ENCODE results near the gene CPLANE1. TPM values are rescaled to one million over a fixed set of nuclear protein-coding genes. Genes with fewer than 3 reads are reported as not detected.
"Not testable (repeated sequence)": the region's sequence is repeated elsewhere in the genome, so short reads cannot be mapped to it uniquely, and the experiment has no call there.

The CPLANE1 gene
- total RNA-seq, 4 donors from 2014 or later, result 18.2 to 41.2 (median 26.4) TPM

DNA sequence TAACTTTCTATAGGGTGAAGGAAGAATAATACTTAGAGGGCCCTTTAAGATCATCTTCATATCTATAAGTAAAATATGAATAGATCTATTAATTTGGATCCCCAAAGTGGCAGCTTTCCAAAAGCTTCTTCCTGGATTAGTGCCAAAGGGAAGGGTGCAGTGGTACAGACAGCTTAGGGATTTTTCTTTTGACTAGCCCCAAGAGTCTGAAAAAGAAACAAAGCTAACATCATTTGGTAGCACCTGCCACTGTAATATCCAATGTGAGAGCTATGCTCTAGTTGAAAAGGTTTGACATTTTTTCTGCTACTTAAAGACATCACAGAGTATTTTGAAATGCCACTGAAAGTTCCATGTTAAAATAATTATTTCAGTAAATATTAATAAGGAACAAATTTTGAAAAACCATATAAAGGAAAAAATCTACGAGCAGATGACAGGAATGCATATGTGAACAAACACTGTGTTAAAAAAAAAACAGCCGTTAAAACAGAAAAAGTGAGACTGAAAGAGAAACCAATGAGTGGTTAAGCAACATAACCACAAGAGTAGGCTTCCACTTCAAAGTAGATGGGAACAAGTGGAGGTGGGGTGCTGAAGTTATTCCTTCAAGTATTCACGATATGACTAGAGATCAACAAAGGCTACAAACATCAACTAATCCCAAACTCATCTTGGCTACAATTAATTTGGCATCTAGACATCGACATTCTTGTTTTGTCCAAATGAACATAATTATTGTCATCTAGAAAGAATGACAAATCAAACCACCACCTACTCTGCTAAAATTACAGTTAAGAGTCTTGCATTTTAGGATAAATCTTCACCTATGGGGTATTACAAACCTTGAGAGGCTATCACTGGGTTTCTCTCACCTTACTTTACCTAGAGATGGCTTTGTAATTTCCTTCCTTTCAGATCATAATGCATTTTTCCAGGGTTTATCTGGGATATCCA, 137.5 kb downstream of the CPLANE1 start:
- Histone ChIP-seq H3K4me3 (no peak overlapping the region), H3K36me3 (peaks cover 0 to 98% of the 10 kb centered on the region in 2 donors), H3K9me3 (no peaks in the 10 kb centered on the region), H3K4me1 (no peaks in the 10 kb centered on the region), H3K27ac (no peak overlapping the region), H3K27me3 (no peaks in the 10 kb centered on the region)
- ATAC-seq, result no peak
- no peak for TF ChIP-seq POLR2A (IDR thresholded peaks at IDR 0.05)
- TF ChIP-seq POLR2AphosphoS5 (IDR thresholded peaks at IDR 0.05), result no peak
- TF ChIP-seq EP300 (IDR thresholded peaks at IDR 0.05), result no peak
- TF ChIP-seq CTCF (IDR thresholded peaks at IDR 0.05), result no peak
- 81 to 94% methylated on average over 4 of the region's 4 CpGs for WGBS, 2 donors (ENCODE audit: low coverage in 1 of 2)

DNA sequence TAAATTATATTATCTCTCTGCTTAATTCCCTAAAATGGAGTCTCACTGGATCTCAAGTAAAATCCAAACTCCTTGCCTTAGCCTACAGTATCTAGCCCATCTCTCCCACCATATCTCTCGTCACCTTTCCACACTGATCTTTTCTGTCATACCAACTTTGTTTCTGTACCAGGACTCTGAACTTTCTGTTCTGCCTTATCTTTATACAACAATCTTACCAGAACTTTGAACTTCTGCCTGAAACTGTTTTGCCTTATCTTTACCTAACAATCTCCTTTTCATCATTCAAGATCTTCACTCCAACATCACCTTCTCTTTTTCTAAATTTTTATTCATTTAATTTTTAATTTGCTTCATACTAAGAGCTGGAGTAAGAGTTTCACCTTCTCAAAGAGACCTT, 139.0 kb downstream of the CPLANE1 start:
- no peaks in the 10 kb centered on the region for H3K4me1 ChIP-seq
- no peak for TF ChIP-seq POLR2AphosphoS5 (IDR thresholded peaks at IDR 0.05)
- no peak for TF ChIP-seq EP300 (IDR thresholded peaks at IDR 0.05)
- TF ChIP-seq CTCF (IDR thresholded peaks at IDR 0.05), result no peak
- no peak for TF ChIP-seq POLR2A (IDR thresholded peaks at IDR 0.05)
- peaks cover 0 to 98% of the 10 kb centered on the region in 2 donors for H3K36me3 ChIP-seq
- no peak for ATAC-seq
- H3K4me3 ChIP-seq, result no peak overlapping the region
- no peak overlapping the region for H3K27ac ChIP-seq
- WGBS, 2 donors (ENCODE audit: low coverage in 1 of 2), result 100% methylated on average over 1 of the region's 1 CpG
- no peaks in the 10 kb centered on the region for H3K27me3 ChIP-seq
- no peaks in the 10 kb centered on the region for H3K9me3 ChIP-seq

- WGBS, 2 donors (ENCODE audit: low coverage in 1 of 2), result 92 to 100% methylated on average over 1 to 3 of the region's 3 CpGs
Measured at GRCh38 chr5:37109338-37109737, 139.8 kb downstream of the CPLANE1 start.

GRCh38 chr5:37103302-37103701, 145.9 kb downstream of the CPLANE1 start:
- no peak for ATAC-seq
- Histone ChIP-seq H3K4me3 (no peak overlapping the region), H3K9me3 (peaks cover 0 to 19% (median 0%) of the 10 kb centered on the region in 3 donors), H3K27ac (no peak overlapping the region), H3K4me1 (no peaks in the 10 kb centered on the region), H3K36me3 (peaks cover 0 to 52% of the 10 kb centered on the region in 2 donors), H3K27me3 (no peaks in the 10 kb centered on the region)
- WGBS, 2 donors (ENCODE audit: low coverage in 1 of 2), result 90 to 94% methylated on average over 2 of the region's 2 CpGs
- TF ChIP-seq EP300 (IDR thresholded peaks at IDR 0.05) (no peak), CTCF (IDR thresholded peaks at IDR 0.05) (no peak), POLR2AphosphoS5 (IDR thresholded peaks at IDR 0.05) (no peak), POLR2A (IDR thresholded peaks at IDR 0.05) (no peak)

More at GRCh38 chr5:37109338-37109737, 139.8 kb downstream of the CPLANE1 start:
- Histone ChIP-seq H3K4me1 (no peaks in the 10 kb centered on the region), H3K27me3 (no peaks in the 10 kb centered on the region), H3K36me3 (peaks cover 0 to 98% of the 10 kb centered on the region in 2 donors), H3K9me3 (no peaks in the 10 kb centered on the region), H3K27ac (no peak overlapping the region), H3K4me3 (no peak overlapping the region)
- ATAC-seq, result no peak
- no peak for TF ChIP-seq POLR2A (IDR thresholded peaks at IDR 0.05)
- TF ChIP-seq POLR2AphosphoS5 (IDR thresholded peaks at IDR 0.05), result no peak
- TF ChIP-seq EP300 (IDR thresholded peaks at IDR 0.05), result no peak
- TF ChIP-seq CTCF (IDR thresholded peaks at IDR 0.05), result no peak

GRCh38 chr5:37099267-37099666, 149.9 kb downstream of the CPLANE1 start:
- not testable (repeated sequence) for H3K4me1 ChIP-seq, H3K27me3 ChIP-seq, H3K27ac ChIP-seq, ATAC-seq, H3K4me3 ChIP-seq
- peaks cover 0 to 23% of the 10 kb centered on the region in 2 donors for H3K36me3 ChIP-seq
- WGBS, 2 donors (ENCODE audit: low coverage in 1 of 2), result 97 to 98% methylated on average over 4 to 5 of the region's 5 CpGs
- H3K9me3 ChIP-seq, result peaks cover 0 to 49% (median 0%) of the 10 kb centered on the region in 3 donors

DNA sequence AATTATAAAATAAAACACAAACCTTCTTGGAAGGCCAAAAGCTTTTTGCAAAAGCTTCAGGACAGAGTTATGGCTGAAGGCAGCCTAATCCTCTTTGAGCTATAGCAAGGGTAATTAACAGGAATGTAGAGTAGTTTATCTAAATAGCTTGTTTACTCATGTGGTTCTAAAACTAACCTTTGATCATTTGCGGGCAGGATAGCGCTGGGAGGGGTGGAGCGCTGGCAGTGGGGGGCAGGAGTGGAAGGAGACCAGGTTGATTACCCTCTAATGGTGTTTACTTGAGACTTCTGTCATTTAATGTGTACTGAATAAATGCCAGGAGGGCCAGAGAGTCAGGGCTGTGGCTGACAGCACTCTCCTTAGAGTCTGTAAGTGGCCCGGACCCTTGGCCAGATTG, 155.4 kb downstream of the CPLANE1 start:
- ATAC-seq, H3K27ac ChIP-seq, H3K4me1 ChIP-seq, H3K27me3 ChIP-seq, H3K4me3 ChIP-seq: not testable (repeated sequence)
- WGBS, 2 donors (ENCODE audit: low coverage in 1 of 2), result 40 to 56% methylated on average over 1 to 3 of the region's 4 CpGs
- H3K9me3 ChIP-seq, result peaks cover 0 to 31% (median 0%) of the 10 kb centered on the region in 3 donors
- H3K36me3 ChIP-seq, result peaks cover 0 to 25% of the 10 kb centered on the region in 2 donors
